ENCODE results near the gene HOXB2.
A peak's percentile ranks its signal among the peaks of the same experiment; 100 is the strongest.

HOXB2 gene

DNA sequence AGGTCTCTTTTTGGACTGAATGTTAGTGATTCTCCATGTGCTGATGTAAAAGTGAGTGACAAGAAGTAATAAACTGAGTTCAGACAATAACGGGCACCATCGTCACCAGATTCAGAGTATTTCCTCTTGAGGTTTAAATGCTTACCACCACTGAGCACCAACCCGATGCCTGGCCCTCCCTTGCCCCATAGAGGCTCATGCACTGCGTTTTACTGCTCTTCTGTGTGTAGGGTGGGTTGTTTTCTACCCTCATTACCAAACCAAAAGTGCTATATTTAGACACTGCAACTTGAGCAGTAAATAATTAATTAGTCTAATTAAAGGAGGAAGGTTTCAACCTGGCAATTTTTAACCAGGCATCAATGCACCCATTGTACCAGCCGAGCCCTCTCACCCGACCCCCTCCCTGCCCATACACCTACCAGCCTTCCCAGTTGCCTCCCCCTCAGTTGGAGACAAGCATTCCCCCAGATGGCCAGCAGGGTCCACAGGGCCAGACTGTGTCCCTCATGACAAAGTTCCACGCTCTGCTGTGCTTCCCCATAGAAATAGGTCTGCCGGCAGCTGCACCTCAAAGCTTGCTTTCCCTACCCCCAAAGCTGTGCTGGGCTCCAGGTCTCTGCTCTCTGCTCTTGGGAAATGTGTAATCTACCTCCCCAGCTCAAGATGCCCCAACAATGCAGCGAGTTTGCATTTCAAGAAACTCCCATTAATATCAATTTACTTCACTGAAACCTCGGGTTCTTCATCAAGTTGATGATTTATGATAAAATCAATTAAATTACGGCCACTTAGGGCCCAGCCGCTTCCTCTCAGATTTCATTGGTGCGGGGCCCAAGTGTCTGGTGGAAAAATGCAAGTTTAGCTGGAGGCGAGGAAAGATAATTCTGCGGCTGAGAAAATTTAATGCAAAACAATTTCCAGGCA, 17.2 kb upstream of the HOXB2 start:
- Histone ChIP-seq H3K9me3 (ENCODE audit: control insufficient read depth, low read length) (no peaks in the 10 kb centered on the region), H3K36me3 (ENCODE audit: control insufficient read depth, insufficient read depth, low read length) (no peaks in the 10 kb centered on the region), H3K4me3 (ENCODE audit: low read length) (no peak overlapping the region), H3K4me1 (ENCODE audit: control insufficient read depth, insufficient read depth, low read length) (peaks cover 34% of the 10 kb centered on the region), H3K27me3 (ENCODE audit: control insufficient read depth, insufficient read depth, low read length) (peaks cover 92% of the 10 kb centered on the region), H3K9ac (ENCODE audit: low read length) (no peak overlapping the region)

- Histone ChIP-seq H3K9ac (ENCODE audit: low read length) (no peak overlapping the region), H3K27me3 (ENCODE audit: control insufficient read depth, insufficient read depth, low read length) (peaks cover 90% of the 10 kb centered on the region), H3K36me3 (ENCODE audit: control insufficient read depth, insufficient read depth, low read length) (no peaks in the 10 kb centered on the region), H3K9me3 (ENCODE audit: control insufficient read depth, low read length) (no peaks in the 10 kb centered on the region), H3K4me3 (ENCODE audit: low read length) (no peak overlapping the region), H3K4me1 (ENCODE audit: control insufficient read depth, insufficient read depth, low read length) (peaks cover 34% of the 10 kb centered on the region)
Measured at GRCh38 chr17:48559840-48560817, 15.2 kb upstream of the HOXB2 start.

DNA sequence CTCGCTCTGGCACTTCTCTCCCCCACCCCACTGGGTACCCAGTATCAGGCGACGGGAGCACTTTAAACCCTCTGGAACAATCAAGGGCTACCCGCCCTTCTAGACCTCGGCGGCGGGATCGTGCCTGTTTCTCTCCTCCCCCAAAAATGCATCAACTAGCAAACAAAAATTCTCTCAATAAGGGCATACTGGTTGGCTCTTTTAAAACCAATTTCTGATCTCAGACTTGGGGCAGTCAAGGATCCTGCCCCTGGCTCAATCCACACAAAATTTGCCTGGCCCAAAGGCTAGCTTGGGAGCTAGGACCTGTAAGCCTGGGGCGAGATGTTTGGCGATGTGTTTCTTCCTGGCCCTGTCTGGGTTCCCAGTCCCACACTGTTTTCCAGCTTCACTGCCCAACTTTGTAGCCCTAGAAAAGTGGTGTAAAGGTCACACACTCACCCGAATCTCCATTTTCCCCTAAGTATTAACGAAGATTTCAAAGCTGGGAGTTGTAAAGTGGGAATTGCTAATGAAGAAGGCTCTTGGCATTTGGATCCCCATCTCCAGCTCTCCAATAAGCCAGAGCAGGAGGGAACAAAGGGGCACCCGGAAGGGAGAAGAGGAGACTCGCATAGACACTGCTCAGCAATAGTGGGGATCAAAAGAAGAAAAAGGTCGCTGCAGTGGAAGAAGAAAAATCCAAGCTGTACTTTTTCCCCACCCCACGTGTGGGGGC, 14.4 kb upstream of the HOXB2 start:
- Histone ChIP-seq H3K9me3 (ENCODE audit: control insufficient read depth, low read length) (no peaks in the 10 kb centered on the region), H3K4me1 (ENCODE audit: control insufficient read depth, insufficient read depth, low read length) (peaks cover 37% of the 10 kb centered on the region), H3K4me3 (ENCODE audit: low read length) (no peak overlapping the region), H3K9ac (ENCODE audit: low read length) (no peak overlapping the region), H3K36me3 (ENCODE audit: control insufficient read depth, insufficient read depth, low read length) (no peaks in the 10 kb centered on the region), H3K27me3 (ENCODE audit: control insufficient read depth, insufficient read depth, low read length) (peaks cover 90% of the 10 kb centered on the region)

DNA sequence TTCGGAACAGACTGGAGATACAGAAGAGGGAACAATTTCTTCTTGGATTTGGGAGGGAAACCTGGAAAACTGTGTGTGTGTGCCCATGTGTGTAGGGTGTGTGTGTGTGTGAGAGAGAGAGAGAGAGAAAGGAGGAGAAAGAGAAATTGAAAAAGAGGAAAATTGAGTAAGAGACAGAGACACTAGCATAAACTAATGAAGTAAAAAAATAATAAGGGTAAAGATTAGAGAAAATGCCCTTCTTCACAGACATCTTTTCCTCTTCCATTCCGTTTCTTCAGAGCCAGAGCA, 13.9 kb upstream of the HOXB2 start:
- Histone ChIP-seq H3K9ac (ENCODE audit: low read length) (no peak overlapping the region), H3K4me1 (ENCODE audit: control insufficient read depth, insufficient read depth, low read length) (peaks cover 37% of the 10 kb centered on the region), H3K27me3 (ENCODE audit: control insufficient read depth, insufficient read depth, low read length) (peaks cover 93% of the 10 kb centered on the region), H3K9me3 (ENCODE audit: control insufficient read depth, low read length) (no peaks in the 10 kb centered on the region), H3K4me3 (ENCODE audit: low read length) (no peak overlapping the region), H3K36me3 (ENCODE audit: control insufficient read depth, insufficient read depth, low read length) (no peaks in the 10 kb centered on the region)

DNA sequence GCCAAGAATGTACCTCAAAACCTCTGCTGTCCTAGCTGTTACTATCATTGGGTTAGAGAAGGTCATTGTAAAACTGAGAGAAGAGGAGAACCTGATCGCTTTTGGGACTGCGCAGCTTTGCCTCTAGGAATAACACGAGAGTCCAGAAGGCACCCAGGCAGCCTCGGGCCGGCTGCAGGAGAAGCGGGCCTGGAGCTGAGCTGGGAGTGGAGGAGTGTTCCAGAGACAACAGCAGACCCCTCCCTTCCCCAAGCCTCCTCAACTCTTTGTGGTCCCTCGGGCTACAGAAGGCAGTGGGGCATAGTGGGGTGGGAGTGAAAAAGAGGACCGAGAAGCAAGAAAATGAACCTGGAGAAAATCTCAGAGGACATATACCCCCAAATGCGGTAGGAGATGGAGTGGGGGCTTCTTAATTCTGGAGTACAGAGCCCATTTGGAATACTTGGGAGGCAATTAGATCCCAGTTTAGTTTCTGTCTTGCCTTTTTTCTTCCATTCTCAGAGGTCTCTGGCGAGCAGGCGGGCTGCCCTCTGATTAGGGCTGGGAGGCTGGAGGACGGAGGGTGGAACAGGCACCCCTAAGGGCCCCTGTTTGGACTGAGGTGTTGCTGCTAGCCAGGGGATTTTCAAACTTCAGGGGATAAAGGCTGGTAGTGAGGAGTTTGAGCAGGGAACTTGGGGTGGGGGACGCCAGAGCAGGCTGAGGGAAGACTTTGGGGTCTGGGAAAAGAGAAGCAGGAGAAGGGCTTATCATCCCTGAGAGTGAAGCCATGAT, 13.3 kb upstream of the HOXB2 start:
- H3K27me3 ChIP-seq (ENCODE audit: control insufficient read depth, insufficient read depth, low read length) = peaks cover 93% of the 10 kb centered on the region
- H3K4me3 ChIP-seq (ENCODE audit: low read length) = no peak overlapping the region

DNA sequence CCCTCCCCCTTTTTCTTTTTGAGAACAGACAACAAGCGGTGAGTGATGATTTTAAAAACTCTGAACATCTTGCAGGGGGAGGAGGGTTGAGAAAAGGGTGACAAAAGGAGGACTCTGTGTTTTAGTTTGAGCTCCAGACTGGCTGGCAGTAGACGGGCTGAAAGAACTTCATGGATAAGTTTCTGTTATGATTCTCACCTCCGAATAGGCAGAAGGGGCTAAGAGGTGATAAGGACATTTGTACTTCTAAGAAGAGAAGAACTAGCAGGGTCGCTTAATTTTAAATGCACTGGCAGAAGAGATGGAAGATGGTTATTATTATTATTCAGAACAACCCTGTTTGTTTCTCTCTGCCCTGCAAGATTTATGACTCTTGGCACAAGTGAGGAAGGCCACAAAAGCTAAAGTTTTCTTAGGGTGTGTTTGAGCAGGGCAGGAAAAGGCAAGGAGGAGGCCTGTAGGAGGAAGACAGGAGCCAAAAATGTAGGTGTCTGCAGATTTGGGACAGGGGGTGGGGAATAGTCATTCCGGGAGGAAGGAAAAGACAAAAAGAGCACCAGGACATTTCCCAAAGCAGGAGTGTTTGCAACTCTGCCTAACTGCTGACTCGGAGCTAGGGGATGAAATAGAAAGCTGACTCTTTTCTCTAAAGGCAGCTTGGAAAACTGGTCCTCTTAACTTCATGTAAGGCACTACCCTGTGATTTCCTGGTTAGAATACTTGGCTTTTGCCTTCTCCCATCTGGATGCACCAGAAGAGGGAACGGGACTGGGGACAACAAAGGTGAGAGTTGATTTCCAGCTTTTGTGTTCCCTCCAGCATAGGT, 11.9 kb upstream of the HOXB2 start:
- H3K9ac ChIP-seq (ENCODE audit: low read length) = no peak overlapping the region
- peaks cover 94% of the 10 kb centered on the region for H3K27me3 ChIP-seq (ENCODE audit: control insufficient read depth, insufficient read depth, low read length)
- no peaks in the 10 kb centered on the region for H3K36me3 ChIP-seq (ENCODE audit: control insufficient read depth, insufficient read depth, low read length)
- H3K4me3 ChIP-seq (ENCODE audit: low read length) = no peak overlapping the region
- peaks cover 34% of the 10 kb centered on the region for H3K4me1 ChIP-seq (ENCODE audit: control insufficient read depth, insufficient read depth, low read length)
- H3K9me3 ChIP-seq (ENCODE audit: control insufficient read depth, low read length) = no peaks in the 10 kb centered on the region

More for the DNA sequence above, 13.3 kb upstream of the HOXB2 start:
- Histone ChIP-seq H3K9ac (ENCODE audit: low read length) (no peak overlapping the region), H3K9me3 (ENCODE audit: control insufficient read depth, low read length) (no peaks in the 10 kb centered on the region), H3K36me3 (ENCODE audit: control insufficient read depth, insufficient read depth, low read length) (no peaks in the 10 kb centered on the region), H3K4me1 (ENCODE audit: control insufficient read depth, insufficient read depth, low read length) (peaks cover 37% of the 10 kb centered on the region)

DNA sequence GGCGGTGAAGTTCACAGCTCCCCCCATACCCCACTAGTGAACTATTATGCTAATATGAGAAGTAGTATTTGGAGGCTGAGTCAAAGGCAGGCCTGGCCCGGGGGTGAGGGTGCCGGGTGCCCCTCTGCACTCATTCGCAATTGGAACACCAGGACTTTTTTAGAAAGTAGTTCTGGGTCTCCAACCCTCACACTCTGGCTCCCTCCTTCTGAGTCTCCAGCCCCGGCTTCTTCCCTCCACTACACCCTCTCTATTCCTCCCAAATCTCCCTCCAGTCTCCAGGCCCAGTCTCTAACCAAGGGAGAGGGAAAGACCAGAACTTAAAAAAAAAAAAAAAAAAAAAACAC, 11.3 kb upstream of the HOXB2 start:
- Histone ChIP-seq H3K9ac (ENCODE audit: low read length) (no peak overlapping the region), H3K9me3 (ENCODE audit: control insufficient read depth, low read length) (no peaks in the 10 kb centered on the region), H3K36me3 (ENCODE audit: control insufficient read depth, insufficient read depth, low read length) (no peaks in the 10 kb centered on the region), H3K4me1 (ENCODE audit: control insufficient read depth, insufficient read depth, low read length) (peaks cover 28% of the 10 kb centered on the region), H3K4me3 (ENCODE audit: low read length) (no peak overlapping the region), H3K27me3 (ENCODE audit: control insufficient read depth, insufficient read depth, low read length) (peaks cover 94% of the 10 kb centered on the region)

DNA sequence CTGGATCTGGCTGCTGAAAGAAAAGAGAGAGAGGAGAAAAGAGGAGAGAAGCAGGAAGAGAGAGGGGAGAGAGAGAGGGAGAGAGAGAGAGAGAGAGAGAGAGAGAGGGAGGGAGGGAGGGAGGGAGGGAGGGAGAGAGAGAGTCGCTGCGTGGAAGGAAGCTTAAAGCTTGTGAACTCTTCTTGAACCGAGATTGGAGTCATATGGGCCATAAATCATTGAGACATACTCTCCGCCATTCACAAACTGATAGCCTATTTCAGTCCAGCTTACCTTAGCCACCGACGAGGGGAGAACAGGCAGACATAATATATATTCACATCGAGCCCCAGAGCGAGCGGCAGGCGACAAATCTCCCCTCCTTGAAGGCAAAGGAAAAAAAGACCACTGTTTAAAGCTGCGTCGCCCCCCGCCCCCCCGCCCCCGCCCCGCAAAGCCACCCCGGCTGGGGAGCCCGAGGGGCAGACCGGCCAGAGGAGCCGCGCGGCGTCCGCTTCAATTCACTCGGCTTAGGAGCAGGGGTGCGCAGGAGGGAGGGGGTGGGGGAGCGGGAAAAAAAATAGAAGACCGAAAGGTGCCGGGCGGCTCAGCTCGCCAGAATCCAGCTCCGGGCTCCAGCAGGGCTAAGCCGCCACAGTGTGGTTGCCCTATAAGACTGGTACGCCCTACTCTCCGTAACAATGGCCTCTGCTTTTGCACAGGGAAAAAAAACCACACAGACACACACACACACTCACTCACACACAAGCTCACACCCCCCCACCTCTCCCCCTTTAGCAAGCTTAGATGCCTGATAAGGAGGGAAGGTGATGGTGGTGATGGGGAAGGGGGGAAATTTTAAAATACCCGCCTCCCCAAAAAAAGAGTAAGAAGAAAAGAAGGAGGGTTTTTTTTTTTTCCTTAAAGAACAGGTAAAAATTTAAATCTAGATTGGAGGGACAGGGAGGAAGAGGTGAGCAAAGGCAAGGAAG, 10.6 kb upstream of the HOXB2 start:
- Histone ChIP-seq H3K9ac (ENCODE audit: low read length) (peak overlapping the region; percentile 55), H3K4me3 (ENCODE audit: low read length) (no peak overlapping the region), H3K36me3 (ENCODE audit: control insufficient read depth, insufficient read depth, low read length) (no peaks in the 10 kb centered on the region), H3K9me3 (ENCODE audit: control insufficient read depth, low read length) (no peaks in the 10 kb centered on the region), H3K27me3 (ENCODE audit: control insufficient read depth, insufficient read depth, low read length) (peaks cover 95% of the 10 kb centered on the region), H3K4me1 (ENCODE audit: control insufficient read depth, insufficient read depth, low read length) (peaks cover 21% of the 10 kb centered on the region)

GRCh38 chr17:48554412-48555257, 9.7 kb upstream of the HOXB2 start:
- Histone ChIP-seq H3K27me3 (ENCODE audit: control insufficient read depth, insufficient read depth, low read length) (peaks cover 95% of the 10 kb centered on the region), H3K4me3 (ENCODE audit: low read length) (no peak overlapping the region), H3K36me3 (ENCODE audit: control insufficient read depth, insufficient read depth, low read length) (no peaks in the 10 kb centered on the region), H3K4me1 (ENCODE audit: control insufficient read depth, insufficient read depth, low read length) (peaks cover 18% of the 10 kb centered on the region), H3K9ac (ENCODE audit: low read length) (peak overlapping the region; percentile 55), H3K9me3 (ENCODE audit: control insufficient read depth, low read length) (no peaks in the 10 kb centered on the region)

Measured in mucosa of stomach (tissue), 1 donor.